Stimulated activated CD4-positive, alpha-beta T cell treated with anti-CD3 and anti-CD28 coated beads, Interleukin-2, amount 100 ng/mL, for 4 hours (primary cell): ENCODE measurements around the gene TRMT44.
"Not testable (repeated sequence)": the region's sequence is repeated elsewhere in the genome, so short reads cannot be mapped to it uniquely, and the experiment has no call there.

Experiments
- DNase-seq: peaks from one replicate; pipeline ENCODE4 v3.0.0-alpha.2; 2020; ENCODE audit warnings: low read depth

The TRMT44 gene

DNA sequence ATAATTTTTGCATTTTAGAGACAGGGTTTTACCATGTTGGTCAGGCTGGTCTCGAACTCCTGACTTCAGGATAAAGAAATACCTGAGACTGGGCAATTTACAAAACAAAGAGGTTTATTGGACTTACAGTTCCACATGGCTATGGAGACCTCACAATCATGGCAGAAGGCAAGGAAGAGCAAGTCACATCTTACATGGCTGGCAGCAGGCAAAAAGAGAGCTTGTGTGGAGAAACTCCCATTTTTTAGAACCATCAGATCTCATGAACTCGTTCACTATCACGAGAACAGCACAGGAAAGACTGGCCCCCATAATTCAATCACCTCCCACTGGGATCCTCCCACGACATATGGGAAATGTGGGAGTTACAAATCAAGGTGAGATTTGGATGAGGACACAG is 72.5 kb downstream of the TRMT44 start:
- DNase-seq: not testable (repeated sequence)

DNA sequence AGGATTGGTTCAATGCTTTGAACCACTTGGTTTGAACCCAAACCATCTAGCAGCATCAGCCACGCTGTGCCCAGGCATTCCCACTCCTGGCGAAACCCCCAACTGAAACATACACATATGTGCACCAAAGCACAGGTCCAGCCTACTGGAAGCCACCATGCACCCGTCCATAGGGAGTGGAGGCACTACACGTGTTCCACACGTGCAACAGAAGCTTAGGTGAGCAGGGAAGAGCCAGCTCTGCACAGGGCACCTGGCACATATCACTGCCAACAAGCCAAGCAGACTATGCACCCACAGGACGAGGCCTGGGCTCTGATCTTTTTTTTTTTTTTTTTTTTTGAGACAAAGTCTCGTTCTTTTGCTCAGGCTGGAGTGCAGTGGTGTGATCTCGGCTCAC is 73.4 kb downstream of the TRMT44 start:
- no peak for DNase-seq

DNA sequence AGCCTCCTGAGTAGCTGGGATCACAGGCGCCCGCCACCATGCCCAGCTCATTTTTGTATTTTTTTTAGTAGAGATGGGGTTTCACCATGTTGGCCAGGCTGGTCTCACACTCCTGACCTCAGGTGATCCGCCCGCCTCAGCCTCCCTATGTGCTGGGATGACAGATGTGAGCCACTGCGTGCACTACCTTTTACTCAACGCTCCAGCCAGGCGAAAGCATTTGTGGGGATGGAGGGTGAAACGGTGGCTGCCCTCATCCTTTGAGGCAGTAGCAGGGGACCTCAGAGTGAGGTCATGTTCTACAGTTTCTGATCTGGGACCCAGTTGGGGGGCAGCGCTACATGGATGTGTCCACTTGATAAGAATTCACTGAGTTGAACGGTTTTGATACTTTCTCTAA is 73.8 kb downstream of the TRMT44 start:
- no peak for DNase-seq

DNA sequence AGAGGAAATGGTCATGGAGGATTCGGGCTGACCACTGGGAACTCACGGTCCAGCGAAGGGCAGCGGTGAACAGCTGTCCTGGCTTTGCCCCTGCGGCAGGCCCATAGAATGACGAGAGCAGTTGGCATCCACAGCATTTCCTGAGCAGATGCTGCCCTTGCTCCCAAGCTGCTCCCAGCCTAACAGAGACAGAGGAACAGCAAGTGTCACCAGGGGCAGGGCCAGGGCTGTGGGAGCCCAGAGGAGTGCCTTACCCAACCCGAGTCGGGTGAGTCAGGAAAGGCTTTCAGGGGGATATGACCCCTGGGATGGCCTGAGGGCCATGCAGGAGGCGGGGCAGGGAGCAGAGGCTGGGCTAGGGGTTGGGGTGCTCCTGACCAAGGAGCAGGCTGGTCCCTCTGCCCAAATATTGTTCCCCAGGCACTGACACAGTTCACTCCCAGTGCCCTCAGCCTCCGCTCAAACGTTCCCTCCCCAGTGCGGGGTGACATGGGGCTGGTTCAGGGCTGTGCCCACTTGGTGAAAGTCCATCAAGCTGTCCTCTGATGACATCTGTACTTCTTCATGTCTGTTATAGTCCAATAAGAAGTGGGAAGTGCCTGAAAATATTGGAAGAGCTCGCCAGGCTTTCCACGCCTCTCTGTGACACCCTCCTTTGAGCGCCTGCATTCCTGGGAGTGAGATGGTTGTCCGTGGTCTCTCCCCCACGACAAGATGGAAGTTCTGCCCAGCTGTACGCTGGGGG is 74.9 kb downstream of the TRMT44 start:
- DNase-seq: no peak

DNA sequence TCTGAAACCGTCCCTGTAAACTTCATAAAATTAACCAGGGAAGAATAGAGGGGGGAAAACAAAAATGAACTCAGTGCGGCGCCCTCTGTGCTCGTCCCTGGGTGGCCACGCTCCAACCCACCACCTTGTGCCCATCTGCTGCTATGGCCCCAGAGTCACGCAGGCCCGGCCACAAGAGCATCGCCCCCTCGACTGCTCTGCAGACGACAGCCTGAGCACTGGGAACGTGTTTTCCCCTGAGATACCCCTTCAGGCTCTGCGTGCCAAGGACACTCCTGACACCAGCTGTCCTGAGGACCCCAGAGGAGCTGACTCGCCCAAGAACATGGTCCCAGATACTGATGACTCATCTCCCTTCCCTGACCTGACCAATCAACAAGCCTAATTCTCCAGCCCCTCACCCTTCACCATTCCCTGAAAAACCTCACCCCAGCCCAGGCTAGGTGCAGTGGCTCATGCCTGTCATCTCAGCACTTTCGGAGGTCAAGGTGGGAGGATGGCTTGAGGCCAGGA is 75.5 kb downstream of the TRMT44 start:
- no peak for DNase-seq

DNA sequence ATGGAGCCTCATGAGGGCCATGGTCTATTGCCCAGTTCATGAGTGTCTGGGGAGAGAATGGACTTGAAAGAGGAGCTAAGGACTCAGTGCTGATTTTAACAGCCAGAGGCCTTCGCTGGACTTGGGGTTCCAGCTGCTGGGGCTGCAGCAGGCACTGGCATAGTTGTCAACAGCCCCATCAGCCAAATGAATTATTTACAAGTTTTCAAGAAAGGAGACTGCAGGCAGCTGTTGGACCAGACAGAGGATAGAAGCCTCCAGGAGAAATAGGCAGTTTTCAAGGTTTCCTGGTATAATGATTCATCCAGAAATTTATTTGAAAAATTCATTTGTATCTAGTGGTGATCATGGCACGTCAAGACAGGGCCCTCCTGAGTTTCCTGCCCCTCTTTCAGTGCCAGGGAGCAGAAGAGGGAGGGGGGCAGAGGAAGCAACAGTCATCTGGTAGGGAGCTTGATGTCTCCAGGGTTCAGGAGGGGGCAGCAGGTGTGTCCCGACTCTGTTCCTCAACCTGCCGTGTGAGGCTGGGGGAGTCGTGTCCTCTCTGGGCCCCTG is 76.5 kb downstream of the TRMT44 start:
- no peak for DNase-seq

DNA sequence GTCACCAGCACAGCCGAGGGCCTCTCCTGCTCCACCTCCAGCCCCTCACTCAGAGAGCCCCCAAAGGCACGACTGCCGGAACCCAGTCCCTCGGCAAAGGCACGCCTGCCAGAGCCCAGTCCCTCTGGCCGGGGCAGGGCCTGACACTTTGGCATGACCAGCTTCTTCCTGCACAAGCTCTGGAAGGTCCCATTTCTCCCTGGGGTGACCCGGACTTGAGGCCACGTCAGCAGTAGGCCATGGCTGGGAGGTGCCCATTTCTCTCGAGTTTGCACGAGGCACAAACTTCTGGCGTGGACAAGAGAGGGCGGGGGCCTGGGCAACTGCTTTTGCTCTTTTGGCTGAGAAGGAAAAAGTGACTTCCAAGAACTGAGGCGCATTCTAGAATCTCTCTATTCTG is 77.4 kb downstream of the TRMT44 start:
- no peak for DNase-seq

DNA sequence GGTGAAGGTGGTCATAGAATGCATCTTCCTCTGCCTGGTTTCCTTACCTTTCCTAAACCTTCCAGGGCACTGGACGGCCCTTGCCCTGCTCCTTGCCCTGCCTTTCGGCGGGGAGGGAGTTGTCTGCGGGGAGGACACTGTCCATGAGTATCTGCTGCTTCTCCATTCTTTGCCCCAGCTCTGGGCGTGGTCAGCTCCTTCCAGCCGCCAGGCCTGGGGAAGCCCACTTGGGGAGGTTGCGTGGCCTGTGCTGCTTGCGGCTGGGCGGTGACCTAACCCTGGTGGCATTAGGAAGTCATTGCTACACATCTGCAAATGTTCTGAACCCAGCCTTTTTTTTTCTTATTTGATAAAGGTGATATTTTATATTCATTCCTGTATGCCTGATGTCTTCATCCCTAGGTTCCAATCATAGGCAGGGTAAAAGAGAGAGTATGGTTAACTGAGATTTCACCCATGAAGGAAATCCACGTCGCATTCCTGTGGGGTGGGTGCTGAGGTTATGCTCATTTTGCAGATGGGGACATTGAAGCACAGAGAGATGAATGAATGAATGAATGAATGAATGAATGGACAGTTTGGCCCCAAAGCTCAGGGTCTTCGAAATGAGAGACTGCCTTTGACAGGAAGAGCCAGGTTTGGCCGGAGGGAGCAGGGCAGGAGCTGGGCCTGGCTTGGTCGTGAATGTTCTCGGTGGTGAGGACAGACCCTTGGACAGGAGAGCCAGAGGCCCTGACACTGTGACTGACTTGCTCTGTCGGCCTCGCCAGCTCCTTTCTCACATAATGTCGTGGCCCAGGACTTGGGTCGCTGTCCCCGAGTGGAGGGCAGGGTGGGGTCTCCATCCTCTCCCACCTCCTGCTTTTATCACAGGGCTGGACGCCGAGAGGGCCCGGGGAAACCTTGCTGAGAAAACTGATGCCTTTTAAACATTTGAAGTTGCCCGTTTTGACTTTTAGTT is 81.9 kb downstream of the TRMT44 start:
- DNase-seq: no peak

DNA sequence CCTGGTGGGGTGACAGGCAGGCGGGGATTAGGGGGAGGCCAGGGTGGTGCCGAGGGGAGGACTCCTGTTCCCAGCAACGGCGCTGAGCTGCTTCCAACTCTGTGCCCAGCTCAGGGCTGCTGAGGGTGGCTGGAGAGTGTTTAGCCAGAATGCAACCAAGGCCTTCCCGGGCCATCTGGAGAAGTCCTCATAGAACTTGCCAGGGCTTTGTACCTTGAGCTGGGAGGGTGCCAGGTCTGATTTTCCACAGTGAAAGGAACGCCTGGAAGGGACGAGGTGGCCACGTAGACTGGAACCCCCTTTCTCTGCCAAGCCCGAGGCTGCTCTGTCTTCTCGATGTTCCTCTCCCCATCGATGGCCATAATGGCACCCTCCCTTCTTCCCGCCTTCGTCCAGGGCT is 82.6 kb downstream of the TRMT44 start:
- DNase-seq: no peak

DNA sequence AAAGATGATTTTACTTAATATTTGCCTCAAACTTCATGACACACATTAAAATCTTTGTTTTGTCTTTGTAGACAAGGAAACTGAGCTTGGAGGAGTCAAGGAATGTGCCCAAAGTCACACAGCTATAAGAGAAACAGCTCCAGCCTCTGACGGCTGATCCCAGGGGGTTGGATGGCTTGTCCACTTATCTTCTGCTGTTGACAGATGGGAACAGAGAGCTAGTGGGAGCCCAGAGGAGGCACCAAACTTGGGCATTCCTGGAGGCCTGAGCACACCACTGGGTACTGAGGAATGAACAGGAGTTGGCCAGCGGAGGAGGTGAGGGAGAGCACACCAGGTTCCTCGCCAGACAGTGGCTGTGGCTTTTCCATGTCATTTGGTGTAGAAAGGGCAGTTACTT is 83.2 kb downstream of the TRMT44 start:
- DNase-seq: no peak

DNA sequence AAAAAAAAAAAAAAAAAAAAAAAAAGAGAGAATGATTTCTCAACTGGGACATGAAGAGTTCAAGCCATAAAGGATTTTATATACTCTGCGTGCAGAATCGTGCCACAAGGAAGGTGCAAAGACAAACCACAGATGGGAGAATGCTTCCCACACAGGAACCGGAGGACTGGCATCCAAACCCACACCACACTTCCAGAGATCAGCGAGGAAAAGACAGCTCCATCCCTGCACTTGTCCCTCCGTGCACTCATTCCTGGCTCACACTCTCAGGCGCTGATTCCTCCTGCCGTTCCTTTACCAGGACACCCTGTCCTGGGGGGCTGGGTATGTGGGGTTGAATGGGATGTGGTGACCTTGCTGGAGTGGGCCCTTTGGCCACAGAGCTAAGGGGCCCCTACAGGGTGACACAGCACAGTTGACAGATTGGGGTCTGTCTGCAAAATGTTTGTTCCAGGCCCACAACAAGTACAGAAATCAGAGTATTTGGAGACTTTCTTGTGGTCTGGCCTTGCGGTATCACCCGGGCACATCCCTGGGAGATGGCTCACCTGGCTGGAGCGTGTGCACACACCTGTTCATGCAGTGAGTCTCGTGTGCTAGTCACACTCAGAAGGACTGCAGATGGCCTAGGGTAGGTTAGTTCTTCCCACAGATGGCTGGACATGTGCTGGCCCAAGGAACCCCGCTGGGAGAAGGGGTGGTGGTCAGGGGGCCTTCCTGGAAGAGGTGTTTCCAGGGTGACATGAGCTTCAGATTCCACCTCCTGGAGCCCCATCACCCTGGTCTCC is 84.2 kb downstream of the TRMT44 start:
- DNase-seq: no peak

DNA sequence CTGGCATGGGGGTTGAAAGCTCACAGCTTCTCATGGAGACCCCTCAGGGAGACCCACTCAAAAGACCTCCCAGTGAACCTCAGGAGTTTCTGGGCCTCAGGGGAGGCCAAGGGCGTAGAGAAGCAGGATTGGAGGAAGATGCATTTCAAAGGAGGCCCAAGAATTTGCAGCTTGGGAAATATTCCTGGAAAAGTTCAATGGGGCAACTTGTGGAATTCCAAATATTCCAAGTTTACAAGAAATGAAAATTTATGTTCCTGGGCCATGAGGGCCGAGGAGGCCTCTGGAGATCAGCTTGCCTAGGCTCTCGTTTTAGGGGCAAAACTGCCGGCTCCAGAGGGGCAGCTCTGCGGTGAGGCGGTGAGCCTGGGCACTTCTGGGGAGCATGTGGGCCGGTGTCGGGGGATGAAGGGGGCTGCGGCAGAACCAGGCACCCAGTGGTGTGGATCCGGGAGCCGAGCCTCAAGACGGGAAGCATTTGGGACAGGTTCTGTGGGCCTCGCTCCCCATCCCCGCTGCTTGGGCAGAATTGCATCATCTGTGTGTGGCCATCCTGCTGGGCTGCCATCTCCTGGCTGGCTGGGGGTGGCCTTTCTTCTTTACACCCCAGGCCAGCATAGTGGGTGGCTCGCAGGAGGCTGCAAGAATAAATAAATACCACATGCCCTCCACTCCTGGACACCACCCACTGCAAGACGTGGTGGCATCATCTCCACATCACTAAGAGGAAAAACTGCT is 85.0 kb downstream of the TRMT44 start:
- DNase-seq: no peak
